MM.1S (cell line): ENCODE measurements around the gene RPTN.
A peak's percentile ranks its signal among the peaks of the same experiment; 100 is the strongest.

Experiments used
- DNase-seq: peaks from one replicate; pipeline ENCODE4 v3.0.0-alpha.2; 2015
- H2AFZ ChIP-seq: fragments of 300-600 bp; sonication (generic); 2 replicates; pipeline ENCODE4 v1.6.0; 2016; ENCODE audit warnings: antibody characterized with exemption, low read length
- H3F3A ChIP-seq: fragments of 300-600 bp; sonication (generic); 2 replicates; pipeline ENCODE4 v1.6.1; 2016; ENCODE audit warnings: mild to moderate bottlenecking, antibody characterized with exemption, low read length, moderate library complexity, mixed read lengths; ENCODE audit not compliant: insufficient read depth
- H3K27ac ChIP-seq: fragments of 300-600 bp; sonication (generic); 2 replicates; pipeline ENCODE4 v1.5.1; 2016; ENCODE audit warnings: mild to moderate bottlenecking, low read length
- H3K27me3 ChIP-seq: fragments of 300-600 bp; sonication (generic); replicated peaks from 2 replicates; pipeline ENCODE4 v1.6.0; 2016; ENCODE audit warnings: low read length; ENCODE audit not compliant: insufficient read depth
- H3K36me3 ChIP-seq: fragments of 300-600 bp; sonication (generic); replicated peaks from 2 replicates; pipeline ENCODE4 v1.6.1; 2016; ENCODE audit warnings: mild to moderate bottlenecking, low read length, mixed read lengths; ENCODE audit not compliant: insufficient read depth
- H3K4me1 ChIP-seq: fragments of 300-600 bp; sonication (generic); 2 replicates; pipeline ENCODE4 v1.6.1; 2016; ENCODE audit warnings: low read length, mixed read lengths
- H3K4me2 ChIP-seq: fragments of 300-600 bp; sonication (generic); 2 replicates; pipeline ENCODE4 v1.6.0; 2016; ENCODE audit warnings: low read depth, low read length
- H3K4me3 ChIP-seq: fragments of 300-600 bp; sonication (generic); 2 replicates; pipeline ENCODE4 v1.5.1; 2016; ENCODE audit warnings: low read length, mixed read lengths
- H3K79me2 ChIP-seq: fragments of 300-600 bp; sonication (generic); 2 replicates; pipeline ENCODE4 v1.6.1; 2016; ENCODE audit warnings: mixed run types, low read length, mixed read lengths
- H3K9ac ChIP-seq: fragments of 300-600 bp; sonication (generic); 2 replicates; pipeline ENCODE4 v1.6.1; 2016; ENCODE audit warnings: low read length, mixed read lengths
- H3K9me2 ChIP-seq: fragments of 300-600 bp; sonication (generic); replicated peaks from 2 replicates; pipeline ENCODE4 v1.6.1; 2016; ENCODE audit warnings: mild to moderate bottlenecking, low read length, mixed read lengths; ENCODE audit not compliant: insufficient read depth
- H3K9me3 ChIP-seq: fragments of 300-600 bp; sonication (generic); replicated peaks from 2 replicates; pipeline ENCODE4 v1.6.1; 2016; ENCODE audit warnings: mild to moderate bottlenecking, low read length, mixed read lengths; ENCODE audit not compliant: insufficient read depth
- H4K20me1 ChIP-seq: fragments of 300-600 bp; sonication (generic); 2 replicates; pipeline ENCODE4 v1.6.1; 2016; ENCODE audit warnings: mild to moderate bottlenecking, low read length, moderate library complexity, mixed read lengths; ENCODE audit not compliant: insufficient read depth
- EZH2 ChIP-seq: fragments of 300-600 bp; sonication (generic); optimal IDR thresholded peaks from 2 replicates; pipeline ENCODE3; 2017; ENCODE audit warnings: low read depth, mild to moderate bottlenecking, antibody characterized with exemption, low read length, mixed read lengths
- EZH2phosphoT487 ChIP-seq: fragments of 300-600 bp; sonication (generic); IDR thresholded peaks from 2 replicates; pipeline ENCODE4 v1.6.1; 2018; ENCODE audit warnings: antibody characterized with exemption, low read length
- TF ChIP-seq, protein P1 (sequence below): fragments of 300-600 bp; sonication (generic); IDR thresholded peaks from 2 replicates; pipeline ENCODE4 v1.5.1; 2016; ENCODE audit warnings: antibody characterized with exemption, low read length, mixed read lengths

RPTN gene, protein sequence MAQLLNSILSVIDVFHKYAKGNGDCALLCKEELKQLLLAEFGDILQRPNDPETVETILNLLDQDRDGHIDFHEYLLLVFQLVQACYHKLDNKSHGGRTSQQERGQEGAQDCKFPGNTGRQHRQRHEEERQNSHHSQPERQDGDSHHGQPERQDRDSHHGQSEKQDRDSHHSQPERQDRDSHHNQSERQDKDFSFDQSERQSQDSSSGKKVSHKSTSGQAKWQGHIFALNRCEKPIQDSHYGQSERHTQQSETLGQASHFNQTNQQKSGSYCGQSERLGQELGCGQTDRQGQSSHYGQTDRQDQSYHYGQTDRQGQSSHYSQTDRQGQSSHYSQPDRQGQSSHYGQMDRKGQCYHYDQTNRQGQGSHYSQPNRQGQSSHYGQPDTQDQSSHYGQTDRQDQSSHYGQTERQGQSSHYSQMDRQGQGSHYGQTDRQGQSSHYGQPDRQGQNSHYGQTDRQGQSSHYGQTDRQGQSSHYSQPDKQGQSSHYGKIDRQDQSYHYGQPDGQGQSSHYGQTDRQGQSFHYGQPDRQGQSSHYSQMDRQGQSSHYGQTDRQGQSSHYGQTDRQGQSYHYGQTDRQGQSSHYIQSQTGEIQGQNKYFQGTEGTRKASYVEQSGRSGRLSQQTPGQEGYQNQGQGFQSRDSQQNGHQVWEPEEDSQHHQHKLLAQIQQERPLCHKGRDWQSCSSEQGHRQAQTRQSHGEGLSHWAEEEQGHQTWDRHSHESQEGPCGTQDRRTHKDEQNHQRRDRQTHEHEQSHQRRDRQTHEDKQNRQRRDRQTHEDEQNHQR

DNA sequence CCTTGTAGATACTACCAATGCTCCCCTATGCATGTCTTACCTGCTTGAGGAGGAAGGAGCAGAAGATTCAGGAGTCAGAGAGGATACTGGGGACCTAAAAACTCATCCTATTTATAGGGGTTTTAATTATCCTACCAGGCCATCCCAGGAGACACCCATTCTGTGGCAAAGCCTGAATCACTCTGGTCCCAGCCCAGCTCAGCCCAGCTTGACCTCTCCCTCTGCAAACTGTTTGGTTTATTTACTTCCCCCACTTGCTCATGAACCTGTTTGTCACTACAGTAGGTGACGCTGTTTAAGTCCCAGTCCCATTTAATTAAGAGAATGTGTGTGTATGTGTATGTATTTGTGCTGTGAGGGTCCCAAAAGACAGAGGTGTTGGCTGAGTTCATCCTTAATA lies at the start of gene RPTN:
Gene RPTN (minus strand): TSS at position 85 of the 400 bp plus-strand sequence. CDS start 1,339 bp downstream, outside the sequence.
- Histone ChIP-seq H3K9me2 (no peaks in the 10 kb centered on the region), H4K20me1 (no peaks in the 10 kb centered on the region), H3K36me3 (no peaks in the 10 kb centered on the region), H3F3A (no peaks in the 10 kb centered on the region), H3K4me3 (no peak within 1 kb of the TSS), H3K27ac (no peak within 1 kb of the TSS), H3K9ac (no peak within 1 kb of the TSS), H3K9me3 (no peaks in the 10 kb centered on the region), H3K4me1 (peaks cover 9% of the 10 kb centered on the region), H3K27me3 (no peaks in the 10 kb centered on the region), H3K4me2 (no peak within 1 kb of the TSS), H2AFZ (no peak within 1 kb of the TSS), H3K79me2 (no peaks in the 10 kb centered on the region)
- no peak for TF ChIP-seq EZH2phosphoT487
- no peak for TF ChIP-seq EZH2
- TF ChIP-seq, protein P1, sequence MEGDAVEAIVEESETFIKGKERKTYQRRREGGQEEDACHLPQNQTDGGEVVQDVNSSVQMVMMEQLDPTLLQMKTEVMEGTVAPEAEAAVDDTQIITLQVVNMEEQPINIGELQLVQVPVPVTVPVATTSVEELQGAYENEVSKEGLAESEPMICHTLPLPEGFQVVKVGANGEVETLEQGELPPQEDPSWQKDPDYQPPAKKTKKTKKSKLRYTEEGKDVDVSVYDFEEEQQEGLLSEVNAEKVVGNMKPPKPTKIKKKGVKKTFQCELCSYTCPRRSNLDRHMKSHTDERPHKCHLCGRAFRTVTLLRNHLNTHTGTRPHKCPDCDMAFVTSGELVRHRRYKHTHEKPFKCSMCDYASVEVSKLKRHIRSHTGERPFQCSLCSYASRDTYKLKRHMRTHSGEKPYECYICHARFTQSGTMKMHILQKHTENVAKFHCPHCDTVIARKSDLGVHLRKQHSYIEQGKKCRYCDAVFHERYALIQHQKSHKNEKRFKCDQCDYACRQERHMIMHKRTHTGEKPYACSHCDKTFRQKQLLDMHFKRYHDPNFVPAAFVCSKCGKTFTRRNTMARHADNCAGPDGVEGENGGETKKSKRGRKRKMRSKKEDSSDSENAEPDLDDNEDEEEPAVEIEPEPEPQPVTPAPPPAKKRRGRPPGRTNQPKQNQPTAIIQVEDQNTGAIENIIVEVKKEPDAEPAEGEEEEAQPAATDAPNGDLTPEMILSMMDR = no peak
- no peak for DNase-seq

DNA sequence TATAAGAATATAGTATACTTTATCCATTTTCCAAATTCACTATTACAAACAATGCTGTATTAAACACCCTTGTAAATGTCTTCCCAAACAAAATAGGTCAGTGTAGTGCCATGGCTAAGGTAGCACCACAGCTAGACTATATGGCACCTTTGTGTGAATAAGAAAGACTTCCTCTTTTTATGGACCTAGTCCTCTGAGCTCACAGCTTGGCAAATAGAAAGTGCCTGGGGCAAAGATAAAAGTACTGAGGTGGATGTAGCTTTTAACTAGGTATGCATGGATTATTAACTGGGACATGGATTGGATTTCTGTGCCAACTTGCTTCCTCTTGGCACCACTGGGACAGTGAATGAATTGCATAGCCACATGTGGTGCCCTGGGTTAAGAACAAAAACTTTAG lies 40.0 kb upstream of the RPTN start:
- Histone ChIP-seq H3K36me3 (no peaks in the 10 kb centered on the region), H3K27ac (no peak overlapping the region), H4K20me1 (no peaks in the 10 kb centered on the region), H3K4me3 (no peak overlapping the region), H3K79me2 (no peaks in the 10 kb centered on the region), H2AFZ (no peak overlapping the region), H3K4me2 (no peak overlapping the region), H3K9ac (no peak overlapping the region), H3F3A (no peaks in the 10 kb centered on the region), H3K9me2 (no peaks in the 10 kb centered on the region), H3K27me3 (no peaks in the 10 kb centered on the region), H3K9me3 (no peaks in the 10 kb centered on the region), H3K4me1 (peaks cover 9% of the 10 kb centered on the region)
- no peak for DNase-seq
- TF ChIP-seq EZH2 = no peak
- TF ChIP-seq, protein P1 = no peak

DNA sequence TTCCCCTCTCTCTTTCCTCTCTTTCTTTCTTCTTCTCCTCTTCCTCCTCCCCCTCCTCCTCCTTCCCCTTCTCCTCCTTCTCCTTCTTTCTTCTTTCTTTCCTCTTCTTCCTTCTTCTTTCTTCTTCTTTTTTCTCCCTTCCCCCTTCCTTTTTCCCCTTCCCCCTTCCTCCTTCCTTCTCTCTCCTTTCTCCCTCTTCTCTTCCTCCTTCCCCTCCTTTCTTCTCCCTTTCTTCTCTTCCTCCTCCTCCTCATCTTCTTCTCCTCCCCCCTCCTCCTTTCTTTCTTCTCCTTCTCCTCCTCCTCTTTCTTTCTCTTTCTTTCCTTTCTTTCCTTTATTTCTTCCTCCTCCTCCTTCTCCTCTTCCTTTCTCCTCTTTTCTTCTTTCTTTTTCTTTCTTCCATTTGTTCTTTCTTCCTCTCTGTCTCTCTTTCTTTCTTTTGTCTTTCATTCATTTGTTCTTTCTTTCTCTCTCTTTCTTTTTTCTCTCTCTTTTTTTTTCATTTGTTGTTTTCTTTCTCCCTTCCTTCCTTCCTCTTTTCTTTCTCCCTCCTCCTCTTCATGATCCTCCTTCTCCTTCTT lies 38.4 kb upstream of the RPTN start:
- H3K27me3 ChIP-seq = no peaks in the 10 kb centered on the region
- no peak overlapping the region for H3K4me3 ChIP-seq
- H4K20me1 ChIP-seq = no peaks in the 10 kb centered on the region
- no peaks in the 10 kb centered on the region for H3K9me2 ChIP-seq
- H3K79me2 ChIP-seq = no peaks in the 10 kb centered on the region
- peak overlapping the region; percentile 6; the same call in 1 of the 2 replicates for H3K4me2 ChIP-seq
- no peaks in the 10 kb centered on the region for H3F3A ChIP-seq
- DNase-seq = no peak
- H3K9ac ChIP-seq = no peak overlapping the region
- TF ChIP-seq, protein P1 = no peak
- TF ChIP-seq EZH2 (no peak), EZH2phosphoT487 (no peak)
- no peaks in the 10 kb centered on the region for H3K36me3 ChIP-seq
- H2AFZ ChIP-seq = no peak overlapping the region
- H3K9me3 ChIP-seq = no peaks in the 10 kb centered on the region
- peaks cover 9% of the 10 kb centered on the region for H3K4me1 ChIP-seq
- H3K27ac ChIP-seq = no peak overlapping the region
